GM18502 (cell line): ENCODE measurements around the gene MCCC1.
A peak's percentile ranks its signal among the peaks of the same experiment; 100 is the strongest.
"Not testable (repeated sequence)": the region's sequence is repeated elsewhere in the genome, so short reads cannot be mapped to it uniquely, and the experiment has no call there.

ENCODE experiments used
- ATAC-seq: cut with Tn5 transposase; IDR thresholded peaks from one replicate; pipeline ENCODE4 v1.9.1; 2021; ENCODE audit warnings: mild to moderate bottlenecking; ENCODE audit not compliant: unreplicated experiment, poor library complexity

The MCCC1 gene

DNA sequence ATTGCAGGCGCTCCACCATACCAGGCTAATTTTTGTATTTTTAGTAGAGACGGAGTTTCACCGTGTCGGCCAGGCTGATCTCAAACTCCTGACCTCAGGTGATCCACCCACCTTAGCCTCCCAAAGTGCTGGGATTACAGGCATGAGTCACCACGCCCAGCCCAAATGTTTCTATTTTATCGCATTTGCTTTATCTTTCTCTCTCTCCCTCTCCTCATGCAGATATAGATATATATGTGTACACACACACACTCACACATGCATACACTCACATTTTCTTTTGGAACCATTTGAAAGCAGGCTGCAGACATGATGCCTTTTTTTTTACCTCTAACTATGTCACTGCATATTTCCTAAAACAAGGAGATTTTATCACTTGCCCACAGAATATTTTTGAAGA is 7.3 kb upstream of the MCCC1 start:
- ATAC-seq: no peak

DNA sequence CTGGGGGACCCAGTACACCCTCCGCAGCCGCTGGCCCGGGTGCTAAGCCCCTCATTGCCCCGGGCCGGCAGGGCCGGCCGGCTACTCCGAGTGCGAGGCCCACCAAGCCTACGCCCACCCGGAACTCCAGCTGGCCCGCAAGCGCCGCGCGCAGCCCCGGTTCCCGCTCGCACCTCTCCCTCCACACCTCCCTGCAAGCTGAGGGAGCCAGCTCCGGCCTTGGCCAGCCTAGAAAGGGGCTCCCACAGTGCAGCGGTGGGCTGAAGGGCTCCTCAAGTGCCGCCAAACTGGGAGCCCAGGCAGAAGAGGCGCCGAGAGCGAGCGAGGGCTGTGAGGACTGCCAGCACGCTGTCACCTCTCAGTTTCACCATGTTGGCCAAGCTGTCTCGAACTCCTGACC is 4.7 kb upstream of the MCCC1 start:
- not testable (repeated sequence) for ATAC-seq

DNA sequence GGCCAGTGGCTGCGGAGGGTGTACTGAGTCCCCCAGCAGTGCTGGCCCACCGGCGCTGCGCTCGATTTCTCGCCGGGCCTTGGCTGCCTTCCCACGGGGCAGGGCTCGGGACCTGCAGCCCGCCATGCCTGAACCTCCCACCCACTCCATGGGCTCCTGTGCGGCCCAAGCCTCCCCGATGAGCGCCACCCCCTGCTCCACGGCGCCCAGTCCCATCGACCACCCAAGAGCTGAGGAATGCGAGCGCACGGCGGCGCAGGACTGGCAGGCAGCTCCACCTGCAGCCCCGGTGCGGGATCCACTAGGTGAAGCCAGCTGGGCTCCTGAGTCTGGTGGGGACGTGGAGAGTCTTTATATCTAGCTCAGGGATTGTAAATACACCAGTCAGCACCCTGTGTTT is 1.7 kb upstream of the MCCC1 start:
- ATAC-seq: not testable (repeated sequence)

DNA sequence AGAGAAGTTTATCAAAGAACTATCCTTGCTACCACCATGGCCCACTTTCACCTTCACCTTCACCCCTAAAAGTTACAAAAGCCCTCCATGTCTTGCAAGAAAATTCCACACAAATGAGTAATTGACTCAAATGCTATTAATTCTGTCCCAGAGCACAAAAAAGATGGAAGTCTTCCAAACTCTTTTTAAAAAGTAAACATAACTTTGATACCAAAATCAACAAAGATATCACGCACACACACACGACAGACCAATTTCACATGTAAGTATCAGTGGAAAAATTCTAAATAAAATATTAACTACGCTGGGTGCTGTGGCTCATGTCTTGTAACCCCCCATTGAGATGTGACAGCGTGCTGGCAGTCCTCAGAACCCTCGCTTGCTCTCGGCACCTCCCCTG is 1.1 kb upstream of the MCCC1 start:
- ATAC-seq: no peak

DNA sequence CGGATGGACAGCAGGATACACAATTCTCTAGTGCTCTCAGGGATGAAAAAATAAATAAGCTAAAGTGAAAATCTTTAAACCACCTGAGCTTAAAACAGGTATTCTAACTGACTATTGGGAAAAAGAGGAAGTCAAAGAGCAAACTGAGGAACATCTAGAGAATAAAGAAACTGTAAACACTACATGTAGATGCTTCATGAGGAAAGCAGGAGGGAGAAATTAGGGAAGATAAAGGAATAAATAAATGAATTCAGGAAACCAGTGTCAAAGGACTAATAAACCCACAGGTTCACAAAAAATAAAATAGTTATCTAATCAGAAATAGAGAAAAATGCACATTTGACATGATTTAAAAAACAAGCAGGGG is 525 bp upstream of the MCCC1 start:
- peak; percentile 13 for ATAC-seq

DNA sequence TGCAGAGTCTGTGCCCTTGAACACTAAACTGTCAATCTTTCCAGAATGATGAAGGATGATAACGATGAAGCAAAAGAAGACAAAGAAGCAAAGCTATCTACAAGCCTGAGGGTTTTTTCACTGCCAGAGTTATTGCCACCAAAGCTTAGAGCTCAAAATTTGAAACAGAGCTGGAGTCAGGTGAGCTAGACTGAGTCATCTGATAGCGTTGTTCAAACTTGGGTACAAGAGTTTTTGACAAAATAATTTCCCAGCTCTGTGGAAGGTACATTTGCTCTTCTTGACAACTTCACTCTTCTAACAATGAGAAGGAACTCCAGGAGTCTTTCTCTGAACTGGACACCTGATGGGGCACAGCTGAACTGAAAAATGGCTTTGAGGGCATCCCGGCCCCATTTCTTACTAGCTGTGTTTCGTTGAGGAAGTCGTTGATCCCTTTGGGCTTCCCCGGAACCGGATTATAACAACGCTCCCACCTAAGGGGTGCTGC is 715 bp downstream of the MCCC1 start:
- peak; percentile 0 for ATAC-seq

DNA sequence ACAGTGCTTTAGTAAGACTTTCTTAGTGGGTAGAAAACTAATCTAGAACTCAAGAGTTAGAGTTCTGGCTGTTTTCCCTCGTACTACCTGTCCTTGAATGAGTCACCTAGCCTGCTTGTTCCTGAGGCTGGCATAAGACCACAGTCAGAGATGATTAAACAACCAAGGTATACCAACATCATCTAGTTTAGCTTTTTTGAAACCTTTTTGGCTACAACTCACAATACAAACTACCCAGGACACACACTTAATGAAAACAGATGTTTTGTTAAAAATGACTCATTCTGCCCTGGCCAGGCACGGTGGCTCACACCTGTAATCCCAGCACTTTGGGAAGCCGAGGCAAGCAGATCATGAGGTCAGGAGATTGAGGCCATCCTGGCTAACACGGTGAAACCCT is 4.6 kb downstream of the MCCC1 start:
- no peak for ATAC-seq

DNA sequence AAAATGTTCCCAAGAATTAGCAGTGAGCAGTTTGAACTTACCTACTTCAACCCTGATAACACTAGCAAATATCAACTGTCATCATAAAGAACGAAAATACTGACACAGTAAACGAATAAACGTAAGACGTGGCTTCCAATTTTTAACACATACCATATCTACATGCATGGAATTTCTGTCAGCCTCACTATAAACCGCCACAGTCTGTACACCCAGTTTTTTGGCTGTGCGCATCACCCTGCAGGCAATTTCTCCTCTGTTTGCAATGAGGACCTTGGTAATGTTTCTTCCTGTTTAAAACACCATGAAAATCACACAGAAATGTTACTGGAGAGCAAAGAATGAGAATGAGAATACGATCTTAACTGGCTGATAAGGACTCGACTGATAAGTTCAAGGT is 7.0 kb downstream of the MCCC1 start:
- no peak for ATAC-seq

DNA sequence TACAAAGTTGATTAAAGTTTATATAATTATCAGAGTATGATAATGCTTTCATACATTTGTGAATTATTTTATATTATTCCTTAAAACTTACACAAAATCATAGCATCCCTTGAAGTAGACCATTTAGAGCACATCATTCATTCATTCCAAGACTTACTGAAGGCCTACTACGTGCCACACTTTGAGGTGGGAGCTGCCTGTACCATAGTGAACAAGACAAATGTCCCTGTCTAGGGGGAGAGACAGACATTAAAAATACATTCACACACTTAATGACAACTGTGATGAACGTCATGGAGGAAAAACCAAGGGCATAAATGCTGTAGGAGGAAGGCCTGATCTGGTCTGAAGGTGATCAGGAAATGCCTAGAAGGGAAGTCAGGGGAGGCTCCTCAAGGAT is 12.1 kb downstream of the MCCC1 start:
- no peak for ATAC-seq

DNA sequence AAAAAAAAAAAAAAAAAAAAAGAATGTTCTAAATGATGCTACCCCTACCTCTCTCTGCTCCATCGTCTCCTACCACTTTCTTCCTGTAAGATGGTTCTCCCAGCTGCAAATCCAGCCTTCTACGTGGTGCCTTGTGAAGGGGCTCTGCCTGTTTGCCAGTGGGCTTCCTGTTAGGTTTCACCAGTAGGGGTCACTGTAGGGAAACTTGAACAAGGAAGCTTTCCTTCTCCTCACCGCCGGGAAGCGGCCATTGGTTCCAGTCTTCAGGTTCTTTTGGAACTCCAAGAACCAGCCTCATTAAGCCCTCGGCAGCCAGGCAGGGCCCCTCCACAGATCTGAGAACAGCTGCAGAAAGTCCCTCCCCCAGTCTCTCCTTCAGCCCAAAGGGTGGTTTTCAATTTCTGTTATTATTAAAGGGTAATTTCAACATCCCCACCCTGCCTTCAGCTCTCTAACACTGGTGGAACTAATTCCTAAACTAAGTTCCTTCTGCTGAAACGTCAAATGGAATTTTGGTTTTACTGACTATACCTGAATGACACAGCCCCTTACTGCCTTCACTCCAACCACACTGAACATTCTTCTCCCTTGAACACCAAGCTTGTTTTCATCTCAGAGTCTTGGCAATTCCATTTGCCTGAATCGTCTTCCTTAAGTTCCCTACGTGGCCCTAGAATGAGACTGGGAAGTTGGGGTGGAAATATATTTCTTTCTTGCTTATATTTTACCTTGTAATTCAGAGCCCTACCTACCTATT is 13.5 kb downstream of the MCCC1 start:
- ATAC-seq: no peak

DNA sequence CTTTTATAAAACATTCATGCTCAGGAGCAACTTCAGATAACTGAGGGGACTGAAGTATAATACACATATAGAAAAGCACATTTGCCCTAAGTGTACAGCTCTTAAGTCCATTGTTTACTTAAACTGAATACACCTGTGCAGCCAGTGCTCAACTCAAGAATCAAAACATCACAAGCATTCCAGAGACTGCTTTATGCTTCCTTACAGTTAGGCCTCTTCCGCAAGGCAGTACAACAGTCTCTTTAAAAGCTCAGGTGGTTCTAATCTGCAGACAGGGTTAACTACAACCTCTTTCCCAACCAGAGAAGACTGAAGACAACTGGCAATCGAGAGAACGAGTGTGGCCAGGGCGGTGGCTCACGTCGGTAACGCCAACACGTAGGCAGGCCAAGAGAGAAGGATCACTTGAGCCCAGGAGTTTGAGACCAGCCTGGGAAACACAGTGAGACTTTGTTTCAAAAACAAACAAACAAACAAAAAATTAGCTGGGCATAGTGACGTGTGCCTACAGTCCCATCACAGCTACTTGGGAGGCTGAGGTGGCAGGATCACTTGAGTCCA is 16.9 kb downstream of the MCCC1 start:
- ATAC-seq: no peak

DNA sequence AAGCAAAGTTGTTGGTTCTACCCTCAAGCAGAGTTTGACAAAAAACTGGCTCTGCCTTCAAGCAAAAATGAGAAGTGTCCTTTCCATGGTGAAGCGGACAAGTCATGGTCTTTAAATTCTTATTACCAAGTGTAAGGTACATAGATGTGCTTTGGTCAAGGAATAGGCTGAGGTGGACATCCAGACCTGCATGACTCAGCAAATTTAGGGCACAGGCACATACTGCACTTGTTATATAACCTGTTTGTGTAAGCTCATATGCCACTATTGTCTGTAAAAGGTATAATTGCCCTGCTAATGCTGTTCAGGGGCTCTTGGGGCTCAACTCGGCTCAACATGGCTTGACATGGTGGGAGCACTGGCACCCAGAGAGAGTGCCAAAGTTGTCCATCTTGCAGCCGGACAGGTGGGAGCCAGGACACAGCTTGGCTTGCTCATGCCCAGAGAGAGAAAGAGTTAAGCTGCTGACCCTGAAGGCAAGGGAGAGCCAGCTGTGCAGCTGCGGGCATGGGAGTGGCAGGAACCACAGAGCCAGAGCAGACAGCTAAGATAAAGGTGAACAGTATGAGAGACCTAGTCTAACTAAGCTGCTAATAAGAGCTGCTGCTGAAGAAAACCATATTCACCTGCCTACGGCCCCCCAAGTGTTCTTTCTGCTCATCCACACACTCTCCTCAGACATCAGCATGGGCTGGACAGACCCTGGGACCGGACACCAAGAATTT is 17.7 kb downstream of the MCCC1 start:
- no peak for ATAC-seq

DNA sequence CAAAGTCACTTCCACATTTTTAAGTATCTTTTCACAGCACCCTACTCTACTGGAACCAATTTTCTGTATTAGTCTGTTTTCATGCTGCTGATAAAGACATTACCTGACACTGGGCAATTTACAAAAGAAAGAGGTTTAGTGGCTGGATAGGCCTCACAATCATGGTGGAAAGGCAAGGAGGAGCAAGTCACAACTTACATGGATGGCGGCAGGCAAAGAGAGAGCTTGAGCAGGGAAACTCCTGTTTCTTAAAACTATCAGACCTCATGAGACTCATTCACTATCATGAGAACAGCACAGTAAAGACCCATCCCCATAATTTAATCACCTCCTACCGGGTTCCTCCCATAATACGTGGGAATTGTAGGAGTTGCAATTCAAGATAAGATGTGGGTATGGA is 18.7 kb downstream of the MCCC1 start:
- ATAC-seq: no peak

DNA sequence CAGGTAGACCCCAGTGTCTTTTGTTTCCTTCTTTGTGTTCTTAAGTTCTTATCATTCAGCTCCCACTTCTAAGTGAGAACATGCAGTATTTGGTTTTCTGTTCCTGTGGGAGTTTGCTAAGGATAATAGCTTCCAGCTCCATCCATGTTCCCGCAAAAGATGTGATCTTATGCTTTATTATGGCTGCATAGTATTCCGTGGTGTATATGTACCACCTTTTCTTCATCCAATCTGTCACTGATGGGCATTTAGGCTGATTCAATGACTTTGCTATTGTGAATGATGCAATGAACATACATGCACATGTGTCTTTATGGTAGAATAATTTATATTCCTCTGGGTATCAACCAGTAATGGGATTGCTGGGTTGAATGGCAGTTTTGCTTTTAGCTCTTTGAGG is 24.4 kb downstream of the MCCC1 start:
- ATAC-seq: no peak

DNA sequence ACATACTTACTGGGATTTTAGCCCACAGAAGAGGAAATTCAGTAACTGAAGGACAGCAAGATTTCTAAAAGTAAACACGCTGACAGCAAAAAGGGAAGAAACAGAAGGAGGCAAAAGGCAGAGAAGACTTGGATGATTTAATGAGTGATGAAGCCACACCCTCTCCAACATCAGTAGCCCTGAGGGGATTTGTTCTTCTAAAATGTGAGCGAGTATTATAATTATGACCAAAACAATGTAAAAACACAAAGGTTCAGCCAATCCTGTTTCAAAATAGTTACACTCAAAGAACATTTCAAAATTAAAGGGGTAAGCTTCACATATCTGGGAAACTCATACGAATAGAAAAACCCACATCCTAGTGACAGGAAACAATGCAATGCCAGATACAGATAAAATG is 25.0 kb downstream of the MCCC1 start:
- ATAC-seq: no peak

DNA sequence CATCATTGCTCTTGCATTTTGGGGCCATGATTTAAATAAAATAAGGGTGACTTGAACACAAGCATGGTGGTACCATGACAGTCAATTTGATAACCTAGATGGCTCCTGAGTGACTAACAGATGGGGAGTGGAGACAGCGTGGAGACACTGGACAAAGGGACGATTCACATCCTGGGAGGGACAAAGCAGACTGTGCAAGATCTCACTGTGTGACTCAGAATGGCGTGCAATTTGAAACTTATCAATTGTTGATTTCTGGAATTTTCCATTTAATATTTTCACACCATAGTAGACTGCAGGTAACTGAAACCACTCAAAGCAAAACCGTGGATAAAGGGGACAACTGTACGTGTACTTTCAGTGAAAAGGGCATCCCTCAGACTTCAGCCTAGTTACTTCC is 25.5 kb downstream of the MCCC1 start:
- ATAC-seq: no peak

DNA sequence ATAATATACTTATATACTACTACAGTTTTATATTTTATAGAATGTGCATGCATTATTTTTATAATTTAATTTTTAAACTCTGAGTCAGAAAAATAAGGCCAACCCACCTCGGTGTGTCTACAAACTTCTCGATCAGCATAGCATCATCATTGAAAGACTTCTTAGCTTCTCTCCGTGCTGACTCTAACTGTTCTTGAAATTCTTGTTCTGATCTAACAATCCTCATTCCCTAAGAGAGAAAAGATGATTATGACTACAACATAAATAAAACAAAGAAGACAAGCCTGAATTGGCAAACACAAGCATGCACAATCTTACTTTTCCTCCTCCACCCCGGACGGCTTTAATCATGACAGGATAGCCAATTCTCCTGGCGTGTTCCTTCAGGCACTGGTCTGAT is 28.4 kb downstream of the MCCC1 start:
- no peak for ATAC-seq

DNA sequence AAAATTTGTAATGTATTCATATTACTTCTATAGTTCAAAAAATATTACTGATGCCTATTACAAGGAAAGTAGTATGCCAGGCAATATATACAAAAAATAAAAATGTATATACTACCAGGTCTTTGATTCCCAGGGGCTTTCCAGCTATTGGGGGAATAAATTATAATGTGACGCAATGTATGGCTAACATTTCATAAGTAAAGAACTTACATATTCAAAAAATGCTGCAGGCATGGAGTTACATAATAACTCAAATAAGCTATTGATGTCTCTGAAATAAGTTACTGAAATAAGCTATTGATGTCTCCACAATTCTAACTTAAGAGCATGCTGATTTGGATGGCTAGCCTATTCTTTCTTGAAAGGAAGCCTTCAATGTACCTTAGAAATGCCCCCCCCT is 30.2 kb downstream of the MCCC1 start:
- no peak for ATAC-seq

DNA sequence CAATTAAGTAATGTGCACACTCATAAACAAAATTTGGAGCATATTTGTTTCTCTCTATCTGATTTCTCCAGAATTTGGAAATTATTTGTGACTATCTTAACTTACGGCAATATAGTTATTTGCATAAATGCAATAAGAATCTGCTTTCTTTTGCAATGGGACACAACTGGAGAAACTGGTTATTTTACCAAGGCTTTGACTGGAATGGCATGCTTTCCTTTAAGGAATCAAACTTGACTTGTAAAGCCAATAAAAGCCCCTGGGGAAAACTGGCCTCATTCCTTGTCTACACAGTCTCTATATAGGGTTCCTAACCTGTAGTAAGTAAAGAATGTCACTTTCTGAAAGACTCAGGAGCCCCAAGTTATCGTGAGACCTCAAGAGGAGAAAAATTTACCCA is 32.4 kb downstream of the MCCC1 start:
- not testable (repeated sequence) for ATAC-seq

DNA sequence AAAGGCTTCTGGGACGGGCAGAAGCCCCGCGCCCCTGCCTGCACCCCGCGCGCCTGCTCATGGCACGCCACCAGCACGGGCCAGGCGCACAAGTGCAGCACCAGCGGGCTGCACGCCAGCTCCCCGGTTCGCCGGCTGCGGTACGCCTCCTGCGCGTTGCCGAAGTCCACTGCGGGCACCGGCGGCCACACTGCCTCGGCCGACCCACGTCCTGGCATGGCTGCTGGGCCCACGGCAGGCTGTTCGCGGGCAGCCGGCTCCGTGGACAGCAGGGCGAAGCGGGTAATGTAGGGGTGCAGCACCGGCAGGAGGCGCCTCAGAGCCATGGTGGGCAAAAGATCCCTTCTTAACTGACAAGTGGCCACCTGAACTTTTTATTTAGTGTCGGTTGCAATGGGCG is 34.8 kb downstream of the MCCC1 start:
- ATAC-seq: no peak

DNA sequence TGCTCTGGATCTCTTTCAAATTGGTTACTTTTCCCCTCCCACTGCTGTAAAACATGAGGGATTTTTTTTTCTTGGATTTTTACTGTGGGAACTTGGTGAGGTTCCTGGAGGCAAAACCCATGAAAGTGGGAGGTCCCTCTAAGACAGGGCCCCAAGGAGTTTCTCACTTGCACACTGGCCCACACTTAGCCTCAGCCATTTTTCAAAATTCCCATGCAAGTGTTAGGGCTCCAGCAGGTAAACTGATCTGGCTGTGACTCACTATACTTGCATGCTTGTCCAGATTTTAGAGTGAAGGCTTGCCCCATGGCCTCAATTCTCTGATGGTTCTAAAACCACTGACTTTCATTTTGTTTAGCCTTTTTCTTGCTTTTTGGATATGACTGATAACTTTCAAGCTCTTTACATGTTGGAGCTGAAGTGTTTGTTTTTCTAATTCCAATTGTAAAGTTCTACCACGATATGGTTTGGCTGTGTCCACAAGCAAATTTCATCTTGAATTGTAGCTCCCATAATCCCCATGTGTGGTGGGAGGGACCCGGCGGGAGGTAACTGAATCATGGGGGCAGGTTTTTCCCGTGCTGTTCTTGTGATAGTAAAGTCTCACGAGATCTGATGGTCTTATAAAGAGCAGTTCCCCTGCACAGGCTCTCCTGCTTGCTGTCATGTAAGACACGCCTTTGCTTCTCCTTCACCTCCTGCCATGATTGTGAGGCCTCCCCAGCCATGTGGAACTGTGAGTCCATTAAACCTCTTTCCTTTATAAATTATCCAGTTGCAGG is 37.7 kb downstream of the MCCC1 start:
- ATAC-seq: no peak
